GM12878 (cell line): Measurements from ENCODE around the gene MARCHF9. TPM values are rescaled to one million over a fixed set of nuclear protein-coding genes. Genes with fewer than 3 reads are reported as not detected.

Experiments
- CHD2 ChIP-seq: IDR thresholded peaks from 2 replicates; pipeline ENCODE4 v1.6.1; 2011; ENCODE audit warnings: low read depth, low read length, improper control_type of control experiment, borderline replicate concordance
- EGR1 ChIP-seq, 2 experiments: IDR thresholded peaks; 1 replicate in 1 of 2; 2 replicates in 1 of 2; pipeline ENCODE4 v1.6.1; 2011 to 2012; ENCODE audit warnings: low read depth in 2 of 2, low read length in 2 of 2, borderline replicate concordance in 1 of 2, mild to moderate bottlenecking in 1 of 2, moderate library complexity in 1 of 2
- EP300 ChIP-seq, 2 experiments: fragments of 150-350 bp in 1 of 2; IDR thresholded peaks; 2 replicates each; pipeline ENCODE4 v1.6.1; 2011 to 2012; ENCODE audit warnings: low read depth in 2 of 2, low read length in 2 of 2, borderline replicate concordance in 1 of 2, improper control_type of control experiment in 1 of 2, inconsistent platforms in 1 of 2; ENCODE audit not compliant: control insufficient read depth in 1 of 2
- FOS ChIP-seq: IDR thresholded peaks from 3 replicates; pipeline ENCODE4 v1.6.1; 2011; ENCODE audit warnings: borderline replicate concordance; ENCODE audit not compliant: insufficient read length; ENCODE audit errors: extremely low read depth
- GABPA ChIP-seq: IDR thresholded peaks from 2 replicates; pipeline ENCODE4 v1.6.1; 2014; ENCODE audit warnings: antibody characterized with exemption, low read depth, mild to moderate bottlenecking, inconsistent platforms
- HDGF ChIP-seq: fragments of 450-650 bp; IDR thresholded peaks from 2 replicates; pipeline ENCODE4 v1.6.1; 2016; ENCODE audit warnings: antibody characterized with exemption
- MEF2A ChIP-seq: IDR thresholded peaks from 2 replicates; pipeline ENCODE4 v1.6.1; 2011; ENCODE audit warnings: low read depth, mild to moderate bottlenecking, low read length, moderate library complexity; ENCODE audit not compliant: insufficient read depth
- NR2C1 ChIP-seq: fragments of 450-650 bp; IDR thresholded peaks from 2 replicates; pipeline ENCODE4 v1.6.1; 2017; ENCODE audit warnings: antibody characterized with exemption, mild to moderate bottlenecking, moderate library complexity
- RFX5 ChIP-seq: IDR thresholded peaks from 2 replicates; pipeline ENCODE4 v1.6.1; 2011; ENCODE audit warnings: low read depth, low read length, improper control_type of control experiment
- SMAD5 ChIP-seq: IDR thresholded peaks from 2 replicates; pipeline ENCODE4 v1.6.1; 2016; ENCODE audit warnings: antibody characterized with exemption, low read depth
- SREBF1 ChIP-seq: IDR thresholded peaks from 2 replicates; pipeline ENCODE4 v1.6.1; 2012; ENCODE audit warnings: mild to moderate bottlenecking, low read length
- SRF ChIP-seq, 2 experiments: IDR thresholded peaks; 2 replicates each; pipeline ENCODE4 v1.6.1; 2011; ENCODE audit warnings: low read depth in 2 of 2, low read length in 2 of 2, mild to moderate bottlenecking in 1 of 2, moderate library complexity in 1 of 2
- STAT1 ChIP-seq: fragments of 450-650 bp; conservative IDR thresholded peaks from 2 replicates; pipeline ENCODE4 v1.6.1; 2014; ENCODE audit warnings: antibody characterized with exemption, mild to moderate bottlenecking
- YBX1 ChIP-seq: fragments of 450-650 bp; IDR thresholded peaks from 2 replicates; pipeline ENCODE4 v1.6.1; 2016; ENCODE audit warnings: antibody characterized with exemption
- ZNF217 ChIP-seq: fragments of 450-650 bp; IDR thresholded peaks from 2 replicates; pipeline ENCODE4 v1.6.1; 2017; ENCODE audit warnings: antibody characterized with exemption, mild to moderate bottlenecking
- ZNF622 ChIP-seq: fragments of 450-650 bp; IDR thresholded peaks from 2 replicates; pipeline ENCODE4 v1.6.1; 2017; ENCODE audit warnings: mild to moderate bottlenecking, inconsistent platforms
- polyA plus RNA-seq, 11 experiments: library from polyadenylated mRNA; depleted of rRNA in 4 of 11; unstranded in 6 of 11; stranded (reverse) in 5 of 11; fragments of >200 nt; fragmentation: Nextera tagmentation in 4 of 11; fragmentation: Illumina TruSeq in 1 of 11; extraction: Ambion mirVana in 4 of 11; extraction: Trizol in 1 of 11; gene quantifications; 1 replicate in 1 of 11; 2 replicates in 10 of 11; pipeline versions ENCODE4 v1.2.1 to v1.2.3, GENCODE V29; 2011 to 2016; ENCODE audit warnings: inconsistent platforms in 2 of 11, missing spikeins in 2 of 11, low read depth in 1 of 11
- total RNA-seq, 4 experiments: library from RNA; depleted of rRNA in 3 of 4; stranded (reverse); fragments of >200 nt in 3 of 4; fragmentation: Illumina TruSeq in 1 of 4; extraction: Trizol in 1 of 4; gene quantifications; 2 replicates each; pipeline versions ENCODE4 v1.2.1 to v1.2.3, GENCODE V29; 2013 to 2021
- TF ChIP-seq, protein P1 (sequence below): fragments of 450-650 bp; conservative IDR thresholded peaks from 2 replicates; pipeline ENCODE4 v1.6.1; 2017; ENCODE audit warnings: mild to moderate bottlenecking, moderate library complexity
- TF ChIP-seq, protein P2 (sequence below): IDR thresholded peaks from 2 replicates; pipeline ENCODE4 v1.6.1; 2012; ENCODE audit warnings: low read depth, low read length, improper control_type of control experiment
- TF ChIP-seq, protein P3 (sequence below): fragments of 450-650 bp; IDR thresholded peaks from 2 replicates; pipeline ENCODE4 v1.6.1; 2016; ENCODE audit warnings: mild to moderate bottlenecking
- TF ChIP-seq, protein P4 (sequence below): fragments of 150-350 bp; IDR thresholded peaks from 2 replicates; pipeline ENCODE4 v1.6.1; 2016; ENCODE audit warnings: low read depth, low read length
- TF ChIP-seq, protein P5 (sequence below): IDR thresholded peaks from 2 replicates; pipeline ENCODE4 v1.6.1; 2012; ENCODE audit warnings: low read length, inconsistent platforms

The MARCHF9 gene
- total and polyA plus RNA-seq, 10 of the 15 experiments (the other 5 are each of a cell fraction or from before 2014, with no cell fraction given): 2.4 to 29.3 (median 13.0) TPM

DNA sequence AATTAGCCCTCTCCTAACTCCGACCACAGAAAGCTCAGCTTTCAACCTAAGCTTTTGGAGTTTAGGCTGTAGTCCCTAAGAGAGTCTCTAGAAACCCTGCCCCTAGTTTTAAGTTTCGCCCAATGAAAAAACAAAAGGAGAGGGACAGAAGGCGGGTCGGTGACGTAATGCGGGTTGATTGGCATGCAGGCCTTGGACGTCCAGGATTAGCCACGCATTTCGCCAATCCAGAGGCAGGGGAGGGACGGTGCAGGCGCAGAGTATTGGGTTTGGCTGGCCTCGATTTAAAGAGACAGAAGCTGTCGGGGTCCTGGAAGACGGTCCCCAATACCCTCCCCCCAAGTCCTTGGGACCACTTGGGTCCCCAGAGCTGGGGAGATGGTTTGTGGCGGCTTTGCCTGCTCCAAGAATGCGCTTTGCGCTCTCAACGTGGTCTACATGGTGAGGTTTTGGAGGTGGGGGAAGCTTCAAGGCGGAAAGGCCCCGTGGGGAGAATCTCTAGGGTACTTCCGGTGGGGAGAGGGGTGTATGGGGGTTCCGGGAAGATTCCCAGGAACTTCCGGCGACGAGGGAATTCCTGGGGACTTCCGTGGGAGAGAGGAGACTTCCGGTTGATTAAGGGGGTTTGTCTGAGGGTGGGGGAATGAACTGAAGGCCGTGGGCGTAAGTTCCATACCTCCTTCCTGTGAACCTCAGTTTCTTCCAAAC, 10.0 kb upstream of the MARCHF9 start, which contains the start of gene TSPAN31 (continued):
- TF ChIP-seq, protein P1, sequence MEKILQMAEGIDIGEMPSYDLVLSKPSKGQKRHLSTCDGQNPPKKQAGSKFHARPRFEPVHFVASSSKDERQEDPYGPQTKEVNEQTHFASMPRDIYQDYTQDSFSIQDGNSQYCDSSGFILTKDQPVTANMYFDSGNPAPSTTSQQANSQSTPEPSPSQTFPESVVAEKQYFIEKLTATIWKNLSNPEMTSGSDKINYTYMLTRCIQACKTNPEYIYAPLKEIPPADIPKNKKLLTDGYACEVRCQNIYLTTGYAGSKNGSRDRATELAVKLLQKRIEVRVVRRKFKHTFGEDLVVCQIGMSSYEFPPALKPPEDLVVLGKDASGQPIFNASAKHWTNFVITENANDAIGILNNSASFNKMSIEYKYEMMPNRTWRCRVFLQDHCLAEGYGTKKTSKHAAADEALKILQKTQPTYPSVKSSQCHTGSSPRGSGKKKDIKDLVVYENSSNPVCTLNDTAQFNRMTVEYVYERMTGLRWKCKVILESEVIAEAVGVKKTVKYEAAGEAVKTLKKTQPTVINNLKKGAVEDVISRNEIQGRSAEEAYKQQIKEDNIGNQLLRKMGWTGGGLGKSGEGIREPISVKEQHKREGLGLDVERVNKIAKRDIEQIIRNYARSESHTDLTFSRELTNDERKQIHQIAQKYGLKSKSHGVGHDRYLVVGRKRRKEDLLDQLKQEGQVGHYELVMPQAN: 0 out of 2 replicates have a peak, but pooled peaks have one; percentile 26
- TF ChIP-seq, protein P2, sequence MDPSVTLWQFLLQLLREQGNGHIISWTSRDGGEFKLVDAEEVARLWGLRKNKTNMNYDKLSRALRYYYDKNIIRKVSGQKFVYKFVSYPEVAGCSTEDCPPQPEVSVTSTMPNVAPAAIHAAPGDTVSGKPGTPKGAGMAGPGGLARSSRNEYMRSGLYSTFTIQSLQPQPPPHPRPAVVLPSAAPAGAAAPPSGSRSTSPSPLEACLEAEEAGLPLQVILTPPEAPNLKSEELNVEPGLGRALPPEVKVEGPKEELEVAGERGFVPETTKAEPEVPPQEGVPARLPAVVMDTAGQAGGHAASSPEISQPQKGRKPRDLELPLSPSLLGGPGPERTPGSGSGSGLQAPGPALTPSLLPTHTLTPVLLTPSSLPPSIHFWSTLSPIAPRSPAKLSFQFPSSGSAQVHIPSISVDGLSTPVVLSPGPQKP: peak; percentile 21; the same call in 1 of the 2 replicates
- TF ChIP-seq STAT1 (no peak), SMAD5 (peak; percentile 34; the same call in 1 of the 2 replicates), FOS (peak; percentile 55), RFX5 (peak; percentile 93), CHD2 (peak; percentile 88), EGR1 (IDR thresholded peaks at IDR 0.05; ENCODE audit: borderline replicate concordance in 1 of 2, low read depth in 2 of 2, low read length in 2 of 2) (peak in 1 of 2 experiments; percentile 61; a peak in 1 of 3 replicates), ZNF217 (no peak), EP300 (IDR thresholded peaks at IDR 0.05; ENCODE audit: borderline replicate concordance in 1 of 2, control insufficient read depth in 1 of 2, low read depth in 2 of 2, low read length in 2 of 2) (no peak), NR2C1 (no peak), HDGF (0 out of 2 replicates have a peak, but pooled peaks have one; percentile 27), YBX1 (no peak), SREBF1 (no peak), ZNF622 (0 out of 2 replicates have a peak, but pooled peaks have one; percentile 14), SRF (IDR thresholded peaks at IDR 0.05; ENCODE audit: low read depth in 2 of 2, low read length in 2 of 2) (no peak), MEF2A (no peak), GABPA (peak; percentile 84)
- TF ChIP-seq, protein P3, sequence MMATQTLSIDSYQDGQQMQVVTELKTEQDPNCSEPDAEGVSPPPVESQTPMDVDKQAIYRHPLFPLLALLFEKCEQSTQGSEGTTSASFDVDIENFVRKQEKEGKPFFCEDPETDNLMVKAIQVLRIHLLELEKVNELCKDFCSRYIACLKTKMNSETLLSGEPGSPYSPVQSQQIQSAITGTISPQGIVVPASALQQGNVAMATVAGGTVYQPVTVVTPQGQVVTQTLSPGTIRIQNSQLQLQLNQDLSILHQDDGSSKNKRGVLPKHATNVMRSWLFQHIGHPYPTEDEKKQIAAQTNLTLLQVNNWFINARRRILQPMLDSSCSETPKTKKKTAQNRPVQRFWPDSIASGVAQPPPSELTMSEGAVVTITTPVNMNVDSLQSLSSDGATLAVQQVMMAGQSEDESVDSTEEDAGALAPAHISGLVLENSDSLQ: peak; percentile 99
- TF ChIP-seq, protein P4, sequence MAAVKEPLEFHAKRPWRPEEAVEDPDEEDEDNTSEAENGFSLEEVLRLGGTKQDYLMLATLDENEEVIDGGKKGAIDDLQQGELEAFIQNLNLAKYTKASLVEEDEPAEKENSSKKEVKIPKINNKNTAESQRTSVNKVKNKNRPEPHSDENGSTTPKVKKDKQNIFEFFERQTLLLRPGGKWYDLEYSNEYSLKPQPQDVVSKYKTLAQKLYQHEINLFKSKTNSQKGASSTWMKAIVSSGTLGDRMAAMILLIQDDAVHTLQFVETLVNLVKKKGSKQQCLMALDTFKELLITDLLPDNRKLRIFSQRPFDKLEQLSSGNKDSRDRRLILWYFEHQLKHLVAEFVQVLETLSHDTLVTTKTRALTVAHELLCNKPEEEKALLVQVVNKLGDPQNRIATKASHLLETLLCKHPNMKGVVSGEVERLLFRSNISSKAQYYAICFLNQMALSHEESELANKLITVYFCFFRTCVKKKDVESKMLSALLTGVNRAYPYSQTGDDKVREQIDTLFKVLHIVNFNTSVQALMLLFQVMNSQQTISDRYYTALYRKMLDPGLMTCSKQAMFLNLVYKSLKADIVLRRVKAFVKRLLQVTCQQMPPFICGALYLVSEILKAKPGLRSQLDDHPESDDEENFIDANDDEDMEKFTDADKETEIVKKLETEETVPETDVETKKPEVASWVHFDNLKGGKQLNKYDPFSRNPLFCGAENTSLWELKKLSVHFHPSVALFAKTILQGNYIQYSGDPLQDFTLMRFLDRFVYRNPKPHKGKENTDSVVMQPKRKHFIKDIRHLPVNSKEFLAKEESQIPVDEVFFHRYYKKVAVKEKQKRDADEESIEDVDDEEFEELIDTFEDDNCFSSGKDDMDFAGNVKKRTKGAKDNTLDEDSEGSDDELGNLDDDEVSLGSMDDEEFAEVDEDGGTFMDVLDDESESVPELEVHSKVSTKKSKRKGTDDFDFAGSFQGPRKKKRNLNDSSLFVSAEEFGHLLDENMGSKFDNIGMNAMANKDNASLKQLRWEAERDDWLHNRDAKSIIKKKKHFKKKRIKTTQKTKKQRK: peak; percentile 64
- TF ChIP-seq, protein P5, sequence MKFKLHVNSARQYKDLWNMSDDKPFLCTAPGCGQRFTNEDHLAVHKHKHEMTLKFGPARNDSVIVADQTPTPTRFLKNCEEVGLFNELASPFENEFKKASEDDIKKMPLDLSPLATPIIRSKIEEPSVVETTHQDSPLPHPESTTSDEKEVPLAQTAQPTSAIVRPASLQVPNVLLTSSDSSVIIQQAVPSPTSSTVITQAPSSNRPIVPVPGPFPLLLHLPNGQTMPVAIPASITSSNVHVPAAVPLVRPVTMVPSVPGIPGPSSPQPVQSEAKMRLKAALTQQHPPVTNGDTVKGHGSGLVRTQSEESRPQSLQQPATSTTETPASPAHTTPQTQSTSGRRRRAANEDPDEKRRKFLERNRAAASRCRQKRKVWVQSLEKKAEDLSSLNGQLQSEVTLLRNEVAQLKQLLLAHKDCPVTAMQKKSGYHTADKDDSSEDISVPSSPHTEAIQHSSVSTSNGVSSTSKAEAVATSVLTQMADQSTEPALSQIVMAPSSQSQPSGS: peak; percentile 85
